ENCODE data around the gene HIP1.
"Not testable (repeated sequence)": the region's sequence is repeated elsewhere in the genome, so short reads cannot be mapped to it uniquely, and the experiment has no call there.

HIP1 gene

GRCh38 chr7:75611557-75612178 is 127.1 kb downstream of the HIP1 start:
- H3K9ac ChIP-seq (ENCODE audit: low read length) = no peak overlapping the region
- no peaks in the 10 kb centered on the region for H3K36me3 ChIP-seq (ENCODE audit: control insufficient read depth, low read depth, low read length)
- peaks cover 7% of the 10 kb centered on the region for H3K4me1 ChIP-seq (ENCODE audit: control insufficient read depth, low read depth, low read length)
- H3K27ac ChIP-seq (ENCODE audit: low read length) = no peak overlapping the region
- H3K9me3 ChIP-seq (ENCODE audit: control insufficient read depth, low read depth, low read length) = no peaks in the 10 kb centered on the region
- no peak overlapping the region for H3K4me3 ChIP-seq (ENCODE audit: low read length)
- H3K27me3 ChIP-seq (ENCODE audit: control insufficient read depth, insufficient read depth, low read length) = no peaks in the 10 kb centered on the region

GRCh38 chr7:75609416-75609815 is 129.3 kb downstream of the HIP1 start:
- not testable (repeated sequence) for H3K27me3 ChIP-seq (ENCODE audit: control insufficient read depth, insufficient read depth, low read length); H3K27ac ChIP-seq (ENCODE audit: low read length); H3K4me3 ChIP-seq (ENCODE audit: low read length); H3K36me3 ChIP-seq (ENCODE audit: control insufficient read depth, low read depth, low read length); H3K9me3 ChIP-seq (ENCODE audit: control insufficient read depth, low read depth, low read length); H3K9ac ChIP-seq (ENCODE audit: low read length); H3K4me1 ChIP-seq (ENCODE audit: control insufficient read depth, low read depth, low read length)

- Histone ChIP-seq H3K4me3 (ENCODE audit: low read length) (no peak overlapping the region), H3K9ac (ENCODE audit: low read length) (no peak overlapping the region), H3K36me3 (ENCODE audit: control insufficient read depth, low read depth, low read length) (peaks cover 3% of the 10 kb centered on the region), H3K27ac (ENCODE audit: low read length) (no peak overlapping the region), H3K4me1 (ENCODE audit: control insufficient read depth, low read depth, low read length) (peaks cover 7% of the 10 kb centered on the region), H3K27me3 (ENCODE audit: control insufficient read depth, insufficient read depth, low read length) (no peaks in the 10 kb centered on the region), H3K9me3 (ENCODE audit: control insufficient read depth, low read depth, low read length) (no peaks in the 10 kb centered on the region)
These were observed 130.2 kb downstream of the HIP1 start for GRCh38 chr7:75608451-75609122.

GRCh38 chr7:75604408-75604807 is 134.3 kb downstream of the HIP1 start:
- Histone ChIP-seq H3K4me3 (ENCODE audit: low read length) (no peak overlapping the region), H3K27ac (ENCODE audit: low read length) (no peak overlapping the region), H3K9ac (ENCODE audit: low read length) (no peak overlapping the region), H3K36me3 (ENCODE audit: control insufficient read depth, low read depth, low read length) (peaks cover 3% of the 10 kb centered on the region), H3K27me3 (ENCODE audit: control insufficient read depth, insufficient read depth, low read length) (no peaks in the 10 kb centered on the region), H3K4me1 (ENCODE audit: control insufficient read depth, low read depth, low read length) (peaks cover 10% of the 10 kb centered on the region), H3K9me3 (ENCODE audit: control insufficient read depth, low read depth, low read length) (no peaks in the 10 kb centered on the region)

GRCh38 chr7:75602831-75603230 is 135.9 kb downstream of the HIP1 start:
- not testable (repeated sequence) for H3K4me3 ChIP-seq (ENCODE audit: low read length); H3K27me3 ChIP-seq (ENCODE audit: control insufficient read depth, insufficient read depth, low read length); H3K36me3 ChIP-seq (ENCODE audit: control insufficient read depth, low read depth, low read length); H3K9ac ChIP-seq (ENCODE audit: low read length); H3K9me3 ChIP-seq (ENCODE audit: control insufficient read depth, low read depth, low read length); H3K27ac ChIP-seq (ENCODE audit: low read length)
- H3K4me1 ChIP-seq (ENCODE audit: control insufficient read depth, low read depth, low read length) = peaks cover 24% of the 10 kb centered on the region

GRCh38 chr7:75601539-75601938 is 137.2 kb downstream of the HIP1 start:
- no peaks in the 10 kb centered on the region for H3K9me3 ChIP-seq (ENCODE audit: control insufficient read depth, low read depth, low read length)
- peaks cover 26% of the 10 kb centered on the region for H3K4me1 ChIP-seq (ENCODE audit: control insufficient read depth, low read depth, low read length)
- H3K27me3 ChIP-seq (ENCODE audit: control insufficient read depth, insufficient read depth, low read length) = no peaks in the 10 kb centered on the region
- H3K4me3 ChIP-seq (ENCODE audit: low read length) = no peak overlapping the region
- peaks cover 3% of the 10 kb centered on the region for H3K36me3 ChIP-seq (ENCODE audit: control insufficient read depth, low read depth, low read length)
- H3K27ac ChIP-seq (ENCODE audit: low read length) = no peak overlapping the region
- H3K9ac ChIP-seq (ENCODE audit: low read length) = no peak overlapping the region

- H3K4me3 ChIP-seq (ENCODE audit: low read length); H3K36me3 ChIP-seq (ENCODE audit: control insufficient read depth, low read depth, low read length); H3K27ac ChIP-seq (ENCODE audit: low read length); H3K27me3 ChIP-seq (ENCODE audit: control insufficient read depth, insufficient read depth, low read length); H3K9me3 ChIP-seq (ENCODE audit: control insufficient read depth, low read depth, low read length); H3K9ac ChIP-seq (ENCODE audit: low read length): not testable (repeated sequence)
- H3K4me1 ChIP-seq (ENCODE audit: control insufficient read depth, low read depth, low read length) = peaks cover 26% of the 10 kb centered on the region
These were observed 138.0 kb downstream of the HIP1 start for GRCh38 chr7:75600748-75601147.

- Histone ChIP-seq H3K27me3 (ENCODE audit: control insufficient read depth, insufficient read depth, low read length) (no peaks in the 10 kb centered on the region), H3K9ac (ENCODE audit: low read length) (no peak overlapping the region), H3K4me3 (ENCODE audit: low read length) (no peak overlapping the region), H3K9me3 (ENCODE audit: control insufficient read depth, low read depth, low read length) (no peaks in the 10 kb centered on the region), H3K27ac (ENCODE audit: low read length) (no peak overlapping the region), H3K4me1 (ENCODE audit: control insufficient read depth, low read depth, low read length) (peaks cover 26% of the 10 kb centered on the region), H3K36me3 (ENCODE audit: control insufficient read depth, low read depth, low read length) (peaks cover 4% of the 10 kb centered on the region)
These were observed 139.4 kb downstream of the HIP1 start for GRCh38 chr7:75599244-75599781.

GRCh38 chr7:75596727-75597614 is 141.8 kb downstream of the HIP1 start:
- H3K4me1 ChIP-seq (ENCODE audit: control insufficient read depth, low read depth, low read length) = peaks cover 26% of the 10 kb centered on the region
- no peaks in the 10 kb centered on the region for H3K27me3 ChIP-seq (ENCODE audit: control insufficient read depth, insufficient read depth, low read length)
- H3K27ac ChIP-seq (ENCODE audit: low read length) = no peak overlapping the region
- no peak overlapping the region for H3K9ac ChIP-seq (ENCODE audit: low read length)
- peaks cover 15% of the 10 kb centered on the region for H3K36me3 ChIP-seq (ENCODE audit: control insufficient read depth, low read depth, low read length)
- no peak overlapping the region for H3K4me3 ChIP-seq (ENCODE audit: low read length)
- no peaks in the 10 kb centered on the region for H3K9me3 ChIP-seq (ENCODE audit: control insufficient read depth, low read depth, low read length)

GRCh38 chr7:75595766-75596165 is 143.0 kb downstream of the HIP1 start:
- no peak overlapping the region for H3K27ac ChIP-seq (ENCODE audit: low read length)
- H3K36me3 ChIP-seq (ENCODE audit: control insufficient read depth, low read depth, low read length) = peaks cover 26% of the 10 kb centered on the region
- H3K4me1 ChIP-seq (ENCODE audit: control insufficient read depth, low read depth, low read length) = peaks cover 22% of the 10 kb centered on the region
- no peaks in the 10 kb centered on the region for H3K9me3 ChIP-seq (ENCODE audit: control insufficient read depth, low read depth, low read length)
- no peaks in the 10 kb centered on the region for H3K27me3 ChIP-seq (ENCODE audit: control insufficient read depth, insufficient read depth, low read length)
- no peak overlapping the region for H3K9ac ChIP-seq (ENCODE audit: low read length)
- H3K4me3 ChIP-seq (ENCODE audit: low read length) = no peak overlapping the region

GRCh38 chr7:75593500-75594184 is 145.1 kb downstream of the HIP1 start:
- H3K9ac ChIP-seq (ENCODE audit: low read length); H3K4me3 ChIP-seq (ENCODE audit: low read length); H3K27ac ChIP-seq (ENCODE audit: low read length); H3K9me3 ChIP-seq (ENCODE audit: control insufficient read depth, low read depth, low read length); H3K4me1 ChIP-seq (ENCODE audit: control insufficient read depth, low read depth, low read length); H3K27me3 ChIP-seq (ENCODE audit: control insufficient read depth, insufficient read depth, low read length): not testable (repeated sequence)
- H3K36me3 ChIP-seq (ENCODE audit: control insufficient read depth, low read depth, low read length) = peaks cover 38% of the 10 kb centered on the region

All from iPS-18a (cell line).